Measurements from ENCODE around the gene STKLD1.

- TF ChIP-seq POLR2A (IDR thresholded peaks at IDR 0.05; ENCODE audit: low read depth, low read length) (no peak), SPI1 (IDR thresholded peaks at IDR 0.05; ENCODE audit: low read depth, low read length) (no peak), POLR2AphosphoS5 (IDR thresholded peaks at IDR 0.05; ENCODE audit: low read depth, low read length) (no peak)
Measured at GRCh38 chr9:133387680-133388079, 11.5 kb downstream of the STKLD1 start.

Data from GM12891 (cell line).